MM.1S (cell line): ENCODE measurements around the gene TBC1D19.

Experiments
- DNase-seq: peaks from one replicate; pipeline ENCODE4 v3.0.0-alpha.2; 2015
- H2AFZ ChIP-seq: fragments of 300-600 bp; sonication (generic); 2 replicates; pipeline ENCODE4 v1.6.0; 2016; ENCODE audit warnings: antibody characterized with exemption, low read length
- H3F3A ChIP-seq: fragments of 300-600 bp; sonication (generic); 2 replicates; pipeline ENCODE4 v1.6.1; 2016; ENCODE audit warnings: mild to moderate bottlenecking, antibody characterized with exemption, low read length, moderate library complexity, mixed read lengths; ENCODE audit not compliant: insufficient read depth
- H3K27ac ChIP-seq: fragments of 300-600 bp; sonication (generic); 2 replicates; pipeline ENCODE4 v1.5.1; 2016; ENCODE audit warnings: mild to moderate bottlenecking, low read length
- H3K27me3 ChIP-seq: fragments of 300-600 bp; sonication (generic); replicated peaks from 2 replicates; pipeline ENCODE4 v1.6.0; 2016; ENCODE audit warnings: low read length; ENCODE audit not compliant: insufficient read depth
- H3K36me3 ChIP-seq: fragments of 300-600 bp; sonication (generic); replicated peaks from 2 replicates; pipeline ENCODE4 v1.6.1; 2016; ENCODE audit warnings: mild to moderate bottlenecking, low read length, mixed read lengths; ENCODE audit not compliant: insufficient read depth
- H3K4me1 ChIP-seq: fragments of 300-600 bp; sonication (generic); 2 replicates; pipeline ENCODE4 v1.6.1; 2016; ENCODE audit warnings: low read length, mixed read lengths
- H3K4me2 ChIP-seq: fragments of 300-600 bp; sonication (generic); 2 replicates; pipeline ENCODE4 v1.6.0; 2016; ENCODE audit warnings: low read depth, low read length
- H3K4me3 ChIP-seq: fragments of 300-600 bp; sonication (generic); 2 replicates; pipeline ENCODE4 v1.5.1; 2016; ENCODE audit warnings: low read length, mixed read lengths
- H3K79me2 ChIP-seq: fragments of 300-600 bp; sonication (generic); 2 replicates; pipeline ENCODE4 v1.6.1; 2016; ENCODE audit warnings: mixed run types, low read length, mixed read lengths
- H3K9ac ChIP-seq: fragments of 300-600 bp; sonication (generic); 2 replicates; pipeline ENCODE4 v1.6.1; 2016; ENCODE audit warnings: low read length, mixed read lengths
- H3K9me2 ChIP-seq: fragments of 300-600 bp; sonication (generic); replicated peaks from 2 replicates; pipeline ENCODE4 v1.6.1; 2016; ENCODE audit warnings: mild to moderate bottlenecking, low read length, mixed read lengths; ENCODE audit not compliant: insufficient read depth
- H3K9me3 ChIP-seq: fragments of 300-600 bp; sonication (generic); replicated peaks from 2 replicates; pipeline ENCODE4 v1.6.1; 2016; ENCODE audit warnings: mild to moderate bottlenecking, low read length, mixed read lengths; ENCODE audit not compliant: insufficient read depth
- H4K20me1 ChIP-seq: fragments of 300-600 bp; sonication (generic); 2 replicates; pipeline ENCODE4 v1.6.1; 2016; ENCODE audit warnings: mild to moderate bottlenecking, low read length, moderate library complexity, mixed read lengths; ENCODE audit not compliant: insufficient read depth
- CTCF ChIP-seq: fragments of 300-600 bp; sonication (generic); IDR thresholded peaks from 2 replicates; pipeline ENCODE4 v1.5.1; 2016; ENCODE audit warnings: antibody characterized with exemption, low read length, mixed read lengths
- EZH2 ChIP-seq: fragments of 300-600 bp; sonication (generic); optimal IDR thresholded peaks from 2 replicates; pipeline ENCODE3; 2017; ENCODE audit warnings: low read depth, mild to moderate bottlenecking, antibody characterized with exemption, low read length, mixed read lengths
- EZH2phosphoT487 ChIP-seq: fragments of 300-600 bp; sonication (generic); IDR thresholded peaks from 2 replicates; pipeline ENCODE4 v1.6.1; 2018; ENCODE audit warnings: antibody characterized with exemption, low read length

Gene TBC1D19

GRCh38 chr4:26764231-26764630 lies 180.3 kb downstream of the TBC1D19 start:
- H3K9ac ChIP-seq, result no peak overlapping the region
- no peaks in the 10 kb centered on the region for H3K79me2 ChIP-seq
- no peak for TF ChIP-seq EZH2phosphoT487
- TF ChIP-seq EZH2, result no peak
- TF ChIP-seq CTCF, result no peak
- peaks cover 9% of the 10 kb centered on the region for H3K4me1 ChIP-seq
- no peak overlapping the region for H3K27ac ChIP-seq
- H3K4me3 ChIP-seq, result no peak overlapping the region
- no peaks in the 10 kb centered on the region for H3K36me3 ChIP-seq
- no peaks in the 10 kb centered on the region for H3K27me3 ChIP-seq
- H3F3A ChIP-seq, result no peaks in the 10 kb centered on the region
- H4K20me1 ChIP-seq, result no peaks in the 10 kb centered on the region
- H3K9me2 ChIP-seq, result no peaks in the 10 kb centered on the region
- DNase-seq, result no peak
- H3K4me2 ChIP-seq, result no peak overlapping the region
- no peaks in the 10 kb centered on the region for H3K9me3 ChIP-seq
- no peak overlapping the region for H2AFZ ChIP-seq

- H3K9me2 ChIP-seq, result no peaks in the 10 kb centered on the region
- H3K79me2 ChIP-seq, result no peaks in the 10 kb centered on the region
- TF ChIP-seq EZH2, result no peak
- no peak for TF ChIP-seq CTCF
- TF ChIP-seq EZH2phosphoT487, result no peak
- no peak overlapping the region for H2AFZ ChIP-seq
- H3K4me1 ChIP-seq, result peaks cover 9% of the 10 kb centered on the region
- H3K36me3 ChIP-seq, result no peaks in the 10 kb centered on the region
- no peak overlapping the region for H3K4me2 ChIP-seq
- no peak overlapping the region for H3K4me3 ChIP-seq
- no peaks in the 10 kb centered on the region for H4K20me1 ChIP-seq
- no peak for DNase-seq
- H3K27ac ChIP-seq, result no peak overlapping the region
- no peaks in the 10 kb centered on the region for H3K27me3 ChIP-seq
- H3K9me3 ChIP-seq, result no peaks in the 10 kb centered on the region
- H3F3A ChIP-seq, result no peaks in the 10 kb centered on the region
- no peak overlapping the region for H3K9ac ChIP-seq
Measured at GRCh38 chr4:26765515-26765914, 181.6 kb downstream of the TBC1D19 start.

GRCh38 chr4:26766141-26766540 lies 182.3 kb downstream of the TBC1D19 start:
- H3K9ac ChIP-seq, result no peak overlapping the region

More at GRCh38 chr4:26766141-26766540, 182.3 kb downstream of the TBC1D19 start:
- Histone ChIP-seq H3K4me2 (no peak overlapping the region), H3K36me3 (no peaks in the 10 kb centered on the region), H3K9me2 (no peaks in the 10 kb centered on the region), H3K4me1 (peaks cover 9% of the 10 kb centered on the region), H2AFZ (no peak overlapping the region), H3K9me3 (no peaks in the 10 kb centered on the region), H4K20me1 (no peaks in the 10 kb centered on the region), H3K27ac (no peak overlapping the region), H3F3A (no peaks in the 10 kb centered on the region), H3K27me3 (no peaks in the 10 kb centered on the region), H3K4me3 (no peak overlapping the region), H3K79me2 (no peaks in the 10 kb centered on the region)
- no peak for TF ChIP-seq EZH2
- no peak for TF ChIP-seq CTCF
- no peak for TF ChIP-seq EZH2phosphoT487
- no peak for DNase-seq
